ENCODE measurements around the gene KIR2DL4.
"Not testable (repeated sequence)": the region's sequence is repeated elsewhere in the genome, so short reads cannot be mapped to it uniquely, and the experiment has no call there.

KIR2DL4 gene

GRCh38 chr19:54803410-54803809, at the start of gene KIR2DL4:
KIR2DL4 (plus strand) TSS chr19:54803610; CDS start chr19:54803652, 42 bp downstream.
- no peak for DNase-seq

GRCh38 chr19:54756204-54757110, 47.0 kb upstream of the KIR2DL4 start:
- not testable (repeated sequence) for DNase-seq

GRCh38 chr19:54758577-54758976, 44.8 kb upstream of the KIR2DL4 start:
- DNase-seq, result not testable (repeated sequence)

GRCh38 chr19:54764219-54764618, 39.2 kb upstream of the KIR2DL4 start:
- not testable (repeated sequence) for DNase-seq

- not testable (repeated sequence) for DNase-seq
These were observed 36.9 kb upstream of the KIR2DL4 start for GRCh38 chr19:54766464-54766863.

- DNase-seq, result not testable (repeated sequence)
These were observed 33.8 kb upstream of the KIR2DL4 start, which contains the start of gene KIR2DL1 for GRCh38 chr19:54769646-54770045. KIR2DL1 (plus strand) TSS chr19:54769793; CDS start chr19:54769851, 58 bp downstream.

GRCh38 chr19:54770511-54770910, 32.9 kb upstream of the KIR2DL4 start:
- not testable (repeated sequence) for DNase-seq

GRCh38 chr19:54771018-54771960, 32.1 kb upstream of the KIR2DL4 start:
- not testable (repeated sequence) for DNase-seq

- not testable (repeated sequence) for DNase-seq
These were observed 30.7 kb upstream of the KIR2DL4 start for GRCh38 chr19:54772666-54773065.

- DNase-seq, result not testable (repeated sequence)
These were observed 28.2 kb upstream of the KIR2DL4 start for GRCh38 chr19:54775095-54775815.

GRCh38 chr19:54775830-54776229, 27.6 kb upstream of the KIR2DL4 start:
- not testable (repeated sequence) for DNase-seq

GRCh38 chr19:54777851-54778250, 25.6 kb upstream of the KIR2DL4 start:
- DNase-seq, result not testable (repeated sequence)

GRCh38 chr19:54778896-54779295, 24.5 kb upstream of the KIR2DL4 start:
- not testable (repeated sequence) for DNase-seq

- not testable (repeated sequence) for DNase-seq
These were observed 20.5 kb upstream of the KIR2DL4 start for GRCh38 chr19:54782916-54783315.

GRCh38 chr19:54786091-54786723, 17.2 kb upstream of the KIR2DL4 start:
- DNase-seq, result not testable (repeated sequence)

GRCh38 chr19:54788154-54788553, 15.3 kb upstream of the KIR2DL4 start:
- DNase-seq, result not testable (repeated sequence)

GRCh38 chr19:54790711-54791110, 12.7 kb upstream of the KIR2DL4 start:
- DNase-seq, result no peak

GRCh38 chr19:54791476-54791875, 11.9 kb upstream of the KIR2DL4 start:
- no peak for DNase-seq

GRCh38 chr19:54792814-54793213, 10.6 kb upstream of the KIR2DL4 start:
- no peak for DNase-seq

- no peak for DNase-seq
These were observed 7.7 kb upstream of the KIR2DL4 start for GRCh38 chr19:54795758-54796157.

- DNase-seq, result no peak
These were observed 691 bp downstream of the KIR2DL4 start for GRCh38 chr19:54804101-54804500.

GRCh38 chr19:54804571-54804970, 1.2 kb downstream of the KIR2DL4 start:
- no peak for DNase-seq

All from KG1 (cell line).